DND-41 (cell line): ENCODE measurements around the gene IQCK.

Experiments
- CTCF ChIP-seq: IDR thresholded peaks from 2 replicates; pipeline ENCODE4 v1.5.1; 2012; ENCODE audit warnings: borderline replicate concordance, low read length, moderate library complexity, mild to moderate bottlenecking; ENCODE audit not compliant: poor library complexity, severe bottlenecking; ENCODE audit errors: extremely low read depth
- EZH2 ChIP-seq: IDR thresholded peaks from 3 replicates; pipeline ENCODE4 v1.6.1; 2012; ENCODE audit warnings: borderline replicate concordance, low read depth, mild to moderate bottlenecking, moderate library complexity, low read length, inconsistent platforms; ENCODE audit not compliant: severe bottlenecking

- TF ChIP-seq CTCF (no peak), EZH2 (no peak)
These were observed 17.0 kb upstream of the IQCK start for GRCh38 chr16:19701091-19701490.
